Colon (tissue), 2 donors: ENCODE data around the gene HID1.
"Not testable (repeated sequence)": the region's sequence is repeated elsewhere in the genome, so short reads cannot be mapped to it uniquely, and the experiment has no call there.

Experiments
- FAIRE-seq: peaks from 2 replicates; lab custom pipeline; 2012; peaks lifted over from hg19 to GRCh38; lab: Jason Lieb, UNC
- donor health status: control.
- donor health status: control.

The HID1 gene

DNA sequence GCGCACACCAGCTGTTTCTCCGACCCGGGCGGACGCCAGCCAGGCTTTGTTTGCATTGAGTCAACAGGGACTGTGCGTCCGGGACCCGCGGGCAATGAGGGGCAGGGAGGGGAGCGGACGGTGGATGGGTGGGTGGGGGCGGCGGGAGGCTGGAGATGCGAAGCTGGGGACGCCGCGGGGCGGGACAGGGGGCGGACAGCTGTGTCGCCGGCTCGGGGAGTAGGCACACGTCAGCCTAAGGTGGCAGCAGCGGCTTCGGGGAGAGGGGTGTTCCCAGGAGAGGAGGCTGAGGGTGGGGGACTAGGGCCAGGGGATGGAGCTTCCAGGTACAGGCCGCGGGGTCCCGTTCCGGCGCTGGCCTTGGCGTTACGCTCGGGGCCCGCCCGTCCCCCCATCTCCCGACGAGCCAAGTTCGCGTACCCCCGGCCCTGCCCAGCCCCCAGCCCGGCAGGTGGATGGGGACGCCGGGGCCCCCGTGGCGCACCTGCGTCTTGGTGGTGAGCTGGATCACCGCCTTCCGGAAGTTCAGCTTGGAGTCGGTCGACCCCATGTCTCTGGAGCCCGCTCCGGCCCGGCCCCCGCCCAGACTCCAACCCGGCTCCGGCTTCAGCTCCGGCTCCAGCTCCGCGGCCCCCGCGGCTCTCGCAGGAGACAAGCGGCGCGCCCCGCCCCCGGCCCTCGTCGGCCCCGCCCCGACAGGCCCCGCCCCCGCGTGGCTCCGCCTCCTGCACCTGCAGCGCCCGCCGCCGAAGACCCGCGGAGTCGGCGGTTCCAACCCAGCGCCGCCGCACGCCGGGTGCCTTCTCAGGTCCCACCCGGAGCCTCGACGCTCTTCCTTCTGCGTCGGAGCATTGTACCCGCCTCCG lies at the start of gene HID1:
Gene HID1, minus strand, starts transcription at position 653 of the 866 bp plus-strand sequence. Its CDS starts 103 bp downstream, at position 550.
- FAIRE-seq, result no peak

DNA sequence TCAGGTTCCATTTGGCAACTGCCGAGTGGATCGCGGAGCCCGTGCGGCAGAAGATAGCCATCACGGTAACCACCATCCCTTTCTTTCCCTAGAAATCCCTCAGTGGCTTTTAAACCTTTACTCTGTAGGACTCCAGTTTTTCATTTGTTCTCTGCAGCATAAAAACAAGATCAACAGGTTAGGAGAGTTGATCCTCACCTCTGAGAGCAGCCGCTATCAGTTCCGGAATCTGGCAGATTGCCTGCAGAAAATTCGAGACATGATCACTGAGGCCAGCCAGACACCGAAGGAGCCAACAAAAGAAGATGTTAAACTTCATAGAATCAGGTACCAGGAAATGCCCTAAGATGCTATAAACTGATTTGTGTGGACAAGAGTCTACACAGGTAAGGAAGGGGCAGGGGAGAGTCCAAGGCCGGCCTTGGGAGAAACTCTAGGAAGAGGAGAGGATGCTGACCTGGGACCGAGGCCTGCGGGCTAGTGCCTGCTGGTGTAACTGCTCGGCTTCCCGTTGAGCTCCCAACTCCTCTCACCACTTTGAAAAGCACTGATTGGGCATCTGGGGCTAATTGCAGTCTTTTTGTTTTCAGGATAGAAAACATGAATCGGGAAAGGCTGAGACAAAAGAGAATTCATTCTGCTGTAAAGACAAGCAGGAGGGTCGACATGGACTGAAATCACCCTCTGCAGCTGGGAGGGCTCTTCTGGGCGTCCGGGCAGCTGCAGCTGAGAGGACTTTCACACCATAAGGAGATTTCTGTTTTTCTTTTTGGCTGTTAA lies 48.0 kb upstream of the HID1 start:
- no peak for FAIRE-seq

DNA sequence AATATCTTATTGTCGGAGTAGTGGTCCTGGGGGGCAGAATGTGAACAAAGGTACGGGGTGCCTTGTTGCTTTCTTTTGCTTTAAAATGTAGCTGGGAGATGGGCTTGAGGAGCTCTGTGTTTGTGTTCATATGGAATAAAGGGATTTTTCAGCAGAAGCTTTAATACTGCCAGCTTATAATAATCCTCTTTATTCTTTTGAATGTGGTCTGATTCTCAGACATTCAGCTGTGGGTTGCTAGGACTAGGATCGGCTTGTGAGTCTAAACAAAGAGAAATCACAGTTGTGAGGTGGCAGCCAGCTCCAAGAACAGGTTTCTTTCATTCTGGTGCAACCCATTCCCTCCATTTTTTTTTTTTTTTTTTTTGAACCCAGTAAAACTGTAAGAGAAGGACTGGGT lies 47.2 kb upstream of the HID1 start:
- FAIRE-seq, result no peak

GRCh38 chr17:75019146-75019545 lies 46.6 kb upstream of the HID1 start:
- FAIRE-seq, result no peak

GRCh38 chr17:75013092-75013559 lies 40.6 kb upstream of the HID1 start:
- no peak for FAIRE-seq

GRCh38 chr17:75012346-75013091 lies 40.0 kb upstream of the HID1 start, which contains the start of gene MRPL58:
Gene MRPL58 (plus strand): TSS chr17:75012670. CDS start chr17:75012687, 17 bp downstream.
- no peak for FAIRE-seq

- no peak for FAIRE-seq
Observed at GRCh38 chr17:75012096-75012345, 39.5 kb upstream of the HID1 start.

- no peak for FAIRE-seq
Observed at GRCh38 chr17:75011401-75012095, 39.0 kb upstream of the HID1 start.

DNA sequence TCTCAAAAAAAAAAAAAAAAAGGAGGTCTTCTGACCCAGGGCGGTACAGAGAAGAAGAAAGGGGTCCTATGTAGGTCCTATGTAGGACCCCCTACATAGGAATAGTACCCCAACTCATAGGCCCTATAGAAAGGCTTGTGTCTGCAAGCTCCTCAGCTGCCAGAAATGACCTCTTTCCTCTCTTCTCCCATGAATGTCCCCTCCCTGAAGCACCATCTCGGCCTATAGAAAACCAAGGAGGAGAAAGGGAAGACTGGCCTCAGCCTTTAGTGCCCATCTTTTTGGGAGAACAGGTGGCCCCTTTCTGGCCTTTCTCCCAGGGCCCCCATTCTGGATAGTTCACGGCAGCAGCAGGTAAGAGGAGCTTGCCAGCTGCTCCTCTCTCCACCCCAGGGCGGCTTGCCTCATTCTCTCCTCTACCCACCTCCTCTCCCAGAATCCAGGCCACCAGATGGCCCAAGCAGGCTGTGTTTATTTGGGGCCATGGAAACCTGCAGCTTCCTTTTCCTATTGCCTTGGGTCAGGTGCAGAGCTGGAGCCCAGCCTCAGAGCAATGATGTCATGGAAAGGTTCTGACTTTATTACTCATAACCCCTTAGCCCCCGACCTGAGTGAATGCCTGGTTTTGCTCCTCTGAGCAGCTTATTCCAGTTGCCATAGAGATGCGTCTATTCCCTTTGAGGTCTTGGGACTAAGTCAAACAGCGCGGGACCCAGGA lies 38.3 kb upstream of the HID1 start:
- no peak for FAIRE-seq

- FAIRE-seq, result no peak
Observed at GRCh38 chr17:75009139-75009724, 36.7 kb upstream of the HID1 start.

GRCh38 chr17:75008373-75008772 lies 35.8 kb upstream of the HID1 start:
- no peak for FAIRE-seq

GRCh38 chr17:75006653-75007052 lies 34.1 kb upstream of the HID1 start:
- FAIRE-seq, result no peak

GRCh38 chr17:75006084-75006483 lies 33.5 kb upstream of the HID1 start:
- not testable (repeated sequence) for FAIRE-seq

GRCh38 chr17:75005291-75005690 lies 32.7 kb upstream of the HID1 start:
- FAIRE-seq, result no peak

DNA sequence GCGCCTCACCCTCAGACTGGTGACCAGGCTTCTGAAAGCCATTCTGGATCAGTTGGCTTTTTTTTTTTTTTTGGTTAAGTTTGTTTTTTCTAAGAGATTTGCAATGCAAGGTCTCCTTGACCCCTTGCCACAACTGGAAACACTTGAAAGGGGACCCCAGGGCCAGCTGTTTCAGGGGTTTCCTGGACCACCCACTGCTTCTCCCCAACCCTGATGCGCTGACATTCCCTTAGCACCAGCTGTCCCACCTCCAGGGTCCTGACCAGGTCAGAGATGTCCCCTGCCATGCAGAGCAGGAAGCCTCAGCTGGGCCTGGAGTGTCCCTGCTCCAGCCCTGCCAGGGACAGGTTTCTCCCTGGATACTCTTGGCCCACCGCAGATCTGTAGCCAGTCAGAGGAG lies 31.8 kb upstream of the HID1 start:
- FAIRE-seq, result no peak

- no peak for FAIRE-seq
Observed at GRCh38 chr17:75003957-75004355, 31.4 kb upstream of the HID1 start.

GRCh38 chr17:75003070-75003956 lies 30.8 kb upstream of the HID1 start:
- no peak for FAIRE-seq

- no peak for FAIRE-seq
Observed at GRCh38 chr17:75001915-75002843, 29.6 kb upstream of the HID1 start.

DNA sequence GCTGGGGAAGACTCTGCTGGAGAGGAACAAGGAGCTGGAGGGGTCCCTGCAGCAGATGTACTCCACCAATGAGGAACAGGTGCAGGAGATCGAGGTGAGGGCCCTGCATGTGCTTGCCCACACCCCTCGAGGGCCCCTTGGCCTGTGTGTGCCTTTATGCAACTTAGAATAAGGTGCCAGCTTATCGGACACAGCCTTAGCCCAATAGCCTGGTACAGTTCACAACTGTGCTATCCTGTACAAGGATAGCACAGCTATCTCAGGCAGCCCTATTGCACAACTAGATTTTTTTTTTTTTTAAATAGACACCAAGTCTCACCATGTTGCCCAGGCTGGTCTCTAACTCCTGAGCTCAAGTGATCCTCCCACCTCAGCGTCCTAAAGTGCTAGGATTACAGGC lies 27.0 kb upstream of the HID1 start:
- FAIRE-seq, result no peak
